Activated T-cell treated with anti-CD3 and anti-CD28 coated beads, Interleukin-2, amount 50 U/mL, for 72 hours (primary cell): ENCODE data around the gene APBB2. TPM values are rescaled to one million over a fixed set of nuclear protein-coding genes. Genes with fewer than 3 reads are reported as not detected.
A peak's percentile ranks its signal among the peaks of the same experiment; 100 is the strongest.

ENCODE experiments used
- ATAC-seq, 2 donors: fragments of 150-1000 bp; cut with Tn5 transposase; replicated peaks in 1 of 2; 2 replicates each; pipeline ENCODE4 v1.10.0; 2021; ENCODE audit warnings: moderate library complexity in 2 of 2, mild to moderate bottlenecking in 1 of 2
- DNase-seq, 2 donors: peaks; one replicate each; pipeline ENCODE4 v3.0.0; 2021 to 2022; ENCODE audit warnings: mixed read lengths in 1 of 2
- H3K27ac Mint-ChIP-seq: one replicate; pipeline ENCODE4 v1.8.0; 2022; ENCODE audit warnings: mild to moderate bottlenecking, moderate library complexity, mixed read lengths
- H3K27me3 Mint-ChIP-seq: one replicate; pipeline ENCODE4 v1.8.0; 2022; ENCODE audit warnings: low read depth, mixed read lengths
- H3K36me3 Mint-ChIP-seq, 2 donors: one replicate each; pipeline ENCODE4 v1.8.0; 2022; ENCODE audit warnings: mixed read lengths in 2 of 2, mild to moderate bottlenecking in 1 of 2; ENCODE audit not compliant: insufficient read depth in 2 of 2
- H3K4me1 Mint-ChIP-seq: one replicate; pipeline ENCODE4 v1.8.0; 2022; ENCODE audit warnings: low read depth, mixed read lengths
- H3K4me3 Mint-ChIP-seq, 2 donors: one replicate each; pipeline ENCODE4 v1.8.0; 2022; ENCODE audit warnings: mild to moderate bottlenecking in 2 of 2, mixed read lengths in 2 of 2, moderate library complexity in 2 of 2
- H3K9me3 Mint-ChIP-seq, 2 donors: one replicate each; pipeline ENCODE4 v1.8.0; 2022; ENCODE audit warnings: mixed read lengths in 2 of 2
- total RNA-seq, 2 donors: library from RNA; stranded (reverse); gene quantifications; one replicate each; pipeline ENCODE4 v1.2.3, GENCODE V29; 2022

The APBB2 gene
- total RNA-seq, 2 donors from 2014 or later, result 6.8 to 8.6 TPM

DNA sequence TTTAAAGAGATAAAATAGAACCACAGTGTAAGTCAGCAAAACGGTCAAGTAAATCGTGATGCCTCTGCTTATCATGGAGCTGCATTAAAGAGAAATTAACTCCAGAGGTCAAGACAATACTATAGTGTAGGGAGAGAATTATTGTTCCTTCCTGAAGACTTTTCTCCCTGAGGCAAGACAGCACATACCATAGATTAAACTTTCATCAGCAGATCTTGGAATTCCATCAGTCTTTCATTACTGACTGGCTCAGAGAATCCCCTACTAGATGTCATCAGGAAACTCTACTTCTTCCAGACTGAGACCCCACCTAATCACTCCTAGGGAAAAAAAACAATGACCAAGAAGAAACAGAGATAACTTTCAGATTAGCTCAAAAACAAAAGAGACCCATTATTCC is 333.2 kb downstream of the APBB2 start:
- H3K36me3 Mint-ChIP-seq, result no peaks in the 10 kb centered on the region
- no peaks in the 10 kb centered on the region for H3K4me1 Mint-ChIP-seq
- peaks cover 19% of the 10 kb centered on the region for H3K27me3 Mint-ChIP-seq
- no peak for DNase-seq
- ATAC-seq, result no peak
- H3K9me3 Mint-ChIP-seq, result no peaks in the 10 kb centered on the region
- H3K4me3 Mint-ChIP-seq, result no peak overlapping the region
- no peak overlapping the region for H3K27ac Mint-ChIP-seq

DNA sequence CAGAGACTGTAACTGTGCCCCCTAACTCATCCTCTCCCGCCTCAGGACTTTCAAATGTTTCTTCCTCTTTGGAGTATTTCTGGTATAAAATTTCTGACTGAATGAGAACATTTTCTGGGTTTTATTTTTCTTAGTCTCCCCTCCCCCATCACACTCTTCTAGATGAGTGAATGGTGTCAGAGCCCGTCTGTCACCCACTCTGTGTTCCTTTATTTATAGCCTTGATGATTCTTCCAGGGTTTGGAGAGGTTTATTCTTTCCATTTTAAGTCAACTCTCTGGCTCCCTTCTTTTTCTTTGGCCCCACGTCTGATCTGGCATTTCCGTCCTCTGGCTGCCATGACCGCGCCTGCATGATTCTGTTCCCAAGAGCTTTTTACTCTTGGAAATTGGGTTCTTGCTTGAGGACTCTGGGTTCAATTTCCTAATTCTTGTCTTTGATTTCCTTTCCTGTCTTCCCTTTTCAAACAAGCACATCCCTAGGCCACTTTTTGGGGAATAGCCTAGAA is 335.7 kb downstream of the APBB2 start:
- Mint-ChIP-seq H3K27me3 (peaks cover 19% of the 10 kb centered on the region), H3K27ac (no peak overlapping the region), H3K4me1 (no peaks in the 10 kb centered on the region), H3K9me3 (no peaks in the 10 kb centered on the region), H3K4me3 (no peak overlapping the region), H3K36me3 (no peaks in the 10 kb centered on the region)
- DNase-seq (no peak), ATAC-seq (no peak)

DNA sequence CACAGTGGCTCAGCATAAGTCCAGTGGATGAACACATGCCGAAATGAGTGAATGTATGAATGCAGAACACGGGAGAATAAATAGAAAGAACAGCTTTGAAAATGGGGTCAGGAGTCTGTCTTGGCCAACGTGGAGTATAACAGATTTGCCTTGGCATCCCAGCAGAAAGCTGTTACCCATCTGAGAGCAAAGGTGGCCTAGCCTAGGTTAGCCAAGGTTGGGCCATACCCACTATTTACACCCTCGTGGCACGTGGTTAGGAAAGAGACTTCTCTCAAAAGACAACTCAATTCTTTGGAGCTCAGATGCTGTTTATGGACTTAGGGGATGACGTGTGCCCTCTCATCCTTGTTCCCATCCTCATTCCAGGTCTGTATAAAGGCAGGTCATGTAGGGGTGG is 337.3 kb downstream of the APBB2 start:
- Mint-ChIP-seq H3K27me3 (peaks cover 12% of the 10 kb centered on the region), H3K4me1 (no peaks in the 10 kb centered on the region), H3K4me3 (no peak overlapping the region), H3K27ac (no peak overlapping the region), H3K9me3 (no peaks in the 10 kb centered on the region), H3K36me3 (no peaks in the 10 kb centered on the region)
- no peak for DNase-seq
- no peak for ATAC-seq

DNA sequence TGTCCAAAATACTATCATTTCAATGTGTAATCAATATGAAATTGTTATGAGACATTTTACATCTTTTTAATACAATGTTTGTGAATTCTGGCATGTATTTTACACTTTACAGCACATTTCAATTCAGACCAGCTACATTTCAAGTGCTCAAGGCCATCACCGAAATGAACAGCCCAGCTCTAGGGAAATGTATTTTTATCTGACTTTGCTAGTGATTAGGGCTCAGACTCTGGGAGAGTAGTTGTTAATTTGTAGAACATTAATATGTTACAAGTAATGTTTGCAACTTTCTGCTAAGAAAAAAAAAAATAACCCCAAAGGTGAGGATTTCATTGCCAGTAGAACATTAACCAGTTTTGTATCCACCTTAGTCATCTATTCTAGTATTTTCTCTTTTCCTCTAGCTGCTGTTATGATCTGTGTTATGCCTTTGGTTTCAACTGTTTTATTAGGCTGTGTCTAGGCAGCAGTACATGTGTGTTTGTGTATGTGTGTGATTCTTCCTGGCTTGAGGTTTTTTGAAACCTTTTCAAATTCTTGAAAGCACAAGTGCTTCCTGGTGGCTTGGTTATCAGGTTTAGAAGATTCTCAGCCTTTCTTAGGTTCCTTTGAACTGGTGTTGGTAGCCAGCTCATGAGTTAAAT is 338.7 kb downstream of the APBB2 start:
- H3K27ac Mint-ChIP-seq, result no peak overlapping the region

DNA sequence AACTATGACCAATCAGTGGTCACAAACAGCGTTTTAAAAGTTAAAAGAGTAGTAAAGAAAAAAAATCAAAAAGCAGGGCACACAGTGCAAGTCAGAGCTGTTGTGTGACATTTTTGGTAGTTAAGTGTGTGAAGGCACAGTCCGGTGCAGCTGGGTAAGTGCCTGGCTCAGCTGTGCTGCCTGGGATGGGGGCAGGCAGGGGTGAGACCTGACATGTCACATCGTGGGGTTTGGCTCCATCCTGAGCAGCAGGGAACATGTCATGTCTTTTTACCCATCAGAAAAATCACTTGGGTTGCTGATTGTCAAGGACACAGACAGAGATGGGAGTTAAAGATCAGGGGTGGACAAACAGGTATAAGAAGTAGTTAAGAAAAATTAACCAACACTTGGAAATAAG is 339.4 kb downstream of the APBB2 start:
- Mint-ChIP-seq H3K4me1 (no peaks in the 10 kb centered on the region), H3K36me3 (no peaks in the 10 kb centered on the region), H3K27ac (no peak overlapping the region), H3K4me3 (no peak overlapping the region), H3K9me3 (peaks cover 0 to 1% of the 10 kb centered on the region in 2 donors), H3K27me3 (peaks cover 7% of the 10 kb centered on the region)
- DNase-seq, result no peak
- ATAC-seq, result no peak

More for the DNA sequence above, 338.7 kb downstream of the APBB2 start:
- Mint-ChIP-seq H3K4me1 (no peaks in the 10 kb centered on the region), H3K4me3 (no peak overlapping the region), H3K27me3 (peaks cover 7% of the 10 kb centered on the region), H3K36me3 (no peaks in the 10 kb centered on the region), H3K9me3 (peaks cover 0 to 1% of the 10 kb centered on the region in 2 donors)
- no peak for ATAC-seq
- no peak for DNase-seq

DNA sequence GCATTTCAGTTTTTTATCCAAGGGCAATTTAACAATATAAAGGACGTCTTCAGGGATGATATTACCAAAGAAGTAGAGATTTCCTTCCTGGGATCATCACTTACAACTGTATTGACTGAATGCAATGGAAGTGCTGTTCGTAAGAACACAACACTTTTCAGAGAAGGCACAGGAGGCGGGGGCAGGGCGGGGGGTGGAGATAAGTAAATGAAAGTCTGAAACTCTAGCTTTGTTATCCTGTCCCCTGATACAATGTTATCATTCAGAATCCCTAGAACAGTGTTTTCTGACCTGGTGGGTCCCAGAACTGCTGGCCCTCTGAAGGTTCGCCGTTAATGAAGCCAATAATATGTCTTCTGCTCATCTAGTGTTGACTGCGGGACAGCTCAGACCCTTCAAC is 340.0 kb downstream of the APBB2 start:
- Mint-ChIP-seq H3K27ac (no peak overlapping the region), H3K27me3 (peaks cover 7% of the 10 kb centered on the region), H3K9me3 (peaks cover 0 to 1% of the 10 kb centered on the region in 2 donors), H3K36me3 (no peaks in the 10 kb centered on the region), H3K4me1 (no peaks in the 10 kb centered on the region), H3K4me3 (no peak overlapping the region)
- ATAC-seq, result no peak
- no peak for DNase-seq

DNA sequence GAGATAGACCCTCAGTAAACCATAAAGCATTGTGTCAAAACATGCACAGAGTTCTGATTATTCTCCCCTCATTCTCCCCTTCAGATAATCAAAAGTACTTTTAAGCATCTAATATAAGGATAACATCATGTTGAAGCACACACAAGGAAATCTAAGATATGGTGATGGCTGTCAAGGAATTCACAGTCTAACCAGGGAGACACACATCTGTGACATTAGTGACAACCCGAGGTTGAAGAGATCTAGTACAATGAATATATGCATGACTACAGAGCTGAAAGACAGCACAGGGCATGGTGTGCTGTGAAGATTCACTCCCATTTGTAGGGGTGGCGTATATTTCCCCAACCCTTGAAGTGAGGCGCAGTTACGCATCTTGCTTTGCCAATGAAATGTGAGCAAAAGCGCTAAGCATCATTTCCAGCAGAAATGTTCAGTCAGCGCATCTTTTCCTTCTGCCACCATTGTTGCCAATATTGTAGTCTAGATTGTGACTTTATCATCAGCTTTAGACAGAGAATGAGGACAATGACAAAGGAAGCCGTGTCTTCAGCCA is 342.6 kb downstream of the APBB2 start:
- no peak for ATAC-seq
- no peak for DNase-seq
- H3K36me3 Mint-ChIP-seq, result no peaks in the 10 kb centered on the region
- H3K27ac Mint-ChIP-seq, result no peak overlapping the region
- no peak overlapping the region for H3K4me3 Mint-ChIP-seq
- H3K27me3 Mint-ChIP-seq, result no peaks in the 10 kb centered on the region
- H3K9me3 Mint-ChIP-seq, result peaks cover 0 to 1% of the 10 kb centered on the region in 2 donors
- H3K4me1 Mint-ChIP-seq, result no peaks in the 10 kb centered on the region

DNA sequence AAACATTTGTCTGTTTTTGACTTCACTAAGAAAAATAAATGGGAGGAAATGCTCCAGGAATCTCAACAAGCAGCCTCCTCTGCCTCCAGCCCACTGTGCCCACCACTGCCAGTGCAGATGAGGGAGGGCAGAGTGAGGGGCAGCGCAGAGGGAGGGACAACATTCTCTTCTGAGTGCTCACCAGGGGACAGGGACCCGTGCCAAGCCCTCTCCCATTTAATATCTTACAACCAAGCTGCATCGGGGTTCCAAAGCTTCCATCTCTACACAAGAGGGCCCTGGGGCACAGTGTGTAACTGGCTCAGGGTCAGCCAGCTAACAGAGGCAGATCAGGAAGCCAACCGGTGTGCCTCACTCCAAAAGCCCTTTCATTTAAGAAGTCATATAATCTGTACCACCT is 344.2 kb downstream of the APBB2 start:
- Mint-ChIP-seq H3K36me3 (no peaks in the 10 kb centered on the region), H3K9me3 (peaks cover 0 to 1% of the 10 kb centered on the region in 2 donors), H3K27ac (no peak overlapping the region), H3K4me3 (no peak overlapping the region), H3K4me1 (no peaks in the 10 kb centered on the region), H3K27me3 (no peaks in the 10 kb centered on the region)
- DNase-seq (no peak), ATAC-seq (no peak)

DNA sequence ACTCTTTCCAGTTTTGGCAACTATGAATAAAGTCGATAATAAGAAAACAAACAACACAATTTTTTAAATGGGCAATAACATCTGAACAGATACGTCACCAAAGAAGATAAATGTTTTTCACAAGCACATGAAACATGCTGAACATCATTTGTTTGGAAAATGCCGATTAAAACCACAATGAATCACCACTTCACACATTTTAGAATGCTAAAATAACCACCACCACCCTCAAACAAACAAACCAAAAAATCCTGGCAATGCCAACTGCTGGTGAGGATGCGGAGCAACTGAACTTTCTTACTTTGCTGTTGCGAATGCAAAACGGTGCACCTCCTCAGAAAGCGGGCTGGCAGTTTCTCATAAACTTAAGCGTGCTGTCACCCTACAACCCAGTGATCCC is 348.6 kb downstream of the APBB2 start:
- ATAC-seq, result no peak
- Mint-ChIP-seq H3K36me3 (no peaks in the 10 kb centered on the region), H3K27ac (no peak overlapping the region), H3K4me3 (no peak overlapping the region), H3K4me1 (no peaks in the 10 kb centered on the region), H3K9me3 (no peaks in the 10 kb centered on the region), H3K27me3 (no peaks in the 10 kb centered on the region)
- no peak for DNase-seq

DNA sequence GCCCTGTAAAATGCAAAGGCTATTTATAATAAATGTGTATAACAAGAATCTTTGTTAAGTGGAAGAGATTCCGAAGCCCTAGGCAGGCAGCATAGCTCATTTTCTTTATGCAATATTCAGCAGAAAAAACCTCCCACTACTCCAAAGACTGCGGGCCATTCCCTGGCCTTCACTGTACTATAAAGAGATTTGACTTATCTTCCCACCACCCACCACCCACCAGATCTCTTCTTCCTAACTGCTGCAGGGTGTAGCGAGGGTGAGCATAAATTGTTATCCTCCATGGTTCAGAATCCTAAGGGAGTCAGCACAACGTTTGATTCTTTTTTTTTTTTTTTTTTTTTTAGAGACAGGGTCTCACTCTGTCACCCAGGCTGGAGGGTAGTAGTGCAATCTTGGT is 349.8 kb downstream of the APBB2 start:
- no peak overlapping the region for H3K27ac Mint-ChIP-seq
- ATAC-seq (no peak), DNase-seq (no peak)
- H3K4me3 Mint-ChIP-seq, result no peak overlapping the region
- peaks cover 7% of the 10 kb centered on the region for H3K27me3 Mint-ChIP-seq
- no peaks in the 10 kb centered on the region for H3K36me3 Mint-ChIP-seq
- no peaks in the 10 kb centered on the region for H3K9me3 Mint-ChIP-seq
- H3K4me1 Mint-ChIP-seq, result no peaks in the 10 kb centered on the region

DNA sequence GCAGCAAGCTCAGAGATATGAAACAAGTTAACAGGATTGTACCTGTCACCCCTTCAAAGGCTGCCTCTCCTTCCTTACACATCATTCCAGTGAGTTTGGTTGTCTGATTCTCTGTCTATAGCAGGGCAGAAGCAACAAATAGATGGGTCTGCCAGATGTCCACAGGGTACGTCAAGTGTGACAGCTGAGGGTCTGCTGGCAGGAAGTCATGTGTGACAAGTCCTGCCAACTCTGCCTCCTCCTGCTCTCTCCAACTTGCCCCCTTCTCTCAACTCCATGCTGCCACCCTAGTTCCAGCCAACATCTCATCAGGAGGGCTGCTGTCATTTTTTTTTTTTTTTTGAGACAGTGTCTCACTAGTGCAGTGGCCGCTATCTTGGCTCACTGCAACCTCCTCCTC is 355.4 kb downstream of the APBB2 start:
- no peak for ATAC-seq

DNA sequence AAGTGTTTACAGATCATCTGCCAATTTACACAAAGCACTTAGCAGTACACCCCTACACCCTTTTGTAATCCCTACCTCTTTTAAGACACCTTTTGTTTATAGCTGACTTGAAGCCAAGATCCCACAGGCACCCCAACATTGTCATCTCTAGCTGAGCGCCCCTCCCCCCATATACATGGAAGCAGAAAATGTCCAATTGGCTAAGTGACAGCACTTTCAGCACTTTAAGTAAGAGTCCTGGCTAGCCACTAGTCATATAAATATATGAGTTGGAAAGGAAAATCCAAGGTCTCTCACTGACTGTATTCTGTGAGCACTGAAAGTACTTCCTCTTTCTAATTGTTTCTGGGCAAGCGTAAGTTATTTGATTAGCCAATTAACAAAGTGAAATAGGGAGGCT is 356.4 kb downstream of the APBB2 start:
- Mint-ChIP-seq H3K4me3 (no peak overlapping the region), H3K36me3 (no peaks in the 10 kb centered on the region), H3K27me3 (peaks cover 68% of the 10 kb centered on the region), H3K9me3 (no peaks in the 10 kb centered on the region), H3K4me1 (peaks cover 16% of the 10 kb centered on the region), H3K27ac (no peak overlapping the region)
- DNase-seq (no peak), ATAC-seq (no peak)

More for the DNA sequence above, 355.4 kb downstream of the APBB2 start:
- peaks cover 16% of the 10 kb centered on the region for H3K4me1 Mint-ChIP-seq
- peaks cover 58% of the 10 kb centered on the region for H3K27me3 Mint-ChIP-seq
- H3K4me3 Mint-ChIP-seq, result no peak overlapping the region
- no peak for DNase-seq
- H3K27ac Mint-ChIP-seq, result no peak overlapping the region
- no peaks in the 10 kb centered on the region for H3K9me3 Mint-ChIP-seq
- no peaks in the 10 kb centered on the region for H3K36me3 Mint-ChIP-seq

DNA sequence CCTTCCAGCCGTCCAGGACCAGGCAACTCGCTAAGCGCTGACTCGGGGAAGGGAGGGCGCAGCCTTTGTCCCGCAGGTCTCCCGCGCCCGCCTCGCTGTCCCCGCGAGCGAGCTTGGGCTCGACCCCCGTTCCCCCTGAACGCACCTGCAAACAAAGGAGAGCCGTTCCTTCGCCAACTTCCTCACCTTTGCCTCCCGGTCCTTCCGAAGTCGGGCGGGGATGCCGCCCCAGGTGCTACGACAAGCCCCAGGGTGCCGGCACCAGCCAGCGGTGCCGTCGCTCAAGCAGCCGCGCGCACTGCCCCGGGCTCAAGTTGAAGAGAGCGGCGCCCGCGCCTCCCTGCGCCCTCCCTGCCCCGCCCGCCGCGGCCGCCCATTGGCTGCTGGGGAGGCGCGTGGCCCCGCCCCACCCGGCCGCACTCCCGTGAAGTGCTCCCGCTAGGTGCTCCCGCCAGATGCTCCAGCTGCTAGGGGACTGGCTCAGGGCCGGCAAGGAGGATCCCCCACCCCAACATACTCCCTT is 357.4 kb downstream of the APBB2 start:
- DNase-seq, result peak; percentile 74 to 76
- H3K27me3 Mint-ChIP-seq, result peaks cover 73% of the 10 kb centered on the region
- H3K36me3 Mint-ChIP-seq, result no peaks in the 10 kb centered on the region
- peaks cover 16% of the 10 kb centered on the region for H3K4me1 Mint-ChIP-seq
- no peak overlapping the region for H3K27ac Mint-ChIP-seq
- no peaks in the 10 kb centered on the region for H3K9me3 Mint-ChIP-seq
- ATAC-seq, result peak; percentile 99
- H3K4me3 Mint-ChIP-seq, result peak overlapping the region; percentile 88 to 91
